OCI-M2 (cell line): Measurements from ENCODE around the gene ST3GAL2.

ENCODE experiments used
- DNase-seq: peaks from one replicate; lab custom pipeline; 2025; ENCODE audit not compliant: unreplicated experiment; lab: John Stamatoyannopoulos, UW

The ST3GAL2 gene

GRCh38 chr16:70438969-70439862, at the start of gene ST3GAL2:
ST3GAL2 (minus strand) TSS chr16:70439100; CDS start chr16:70398530, 40,570 bp downstream.
- peak; percentile 41 for DNase-seq

- no peak for DNase-seq
These were observed 46.0 kb upstream of the ST3GAL2 start for GRCh38 chr16:70484867-70485266.

DNA sequence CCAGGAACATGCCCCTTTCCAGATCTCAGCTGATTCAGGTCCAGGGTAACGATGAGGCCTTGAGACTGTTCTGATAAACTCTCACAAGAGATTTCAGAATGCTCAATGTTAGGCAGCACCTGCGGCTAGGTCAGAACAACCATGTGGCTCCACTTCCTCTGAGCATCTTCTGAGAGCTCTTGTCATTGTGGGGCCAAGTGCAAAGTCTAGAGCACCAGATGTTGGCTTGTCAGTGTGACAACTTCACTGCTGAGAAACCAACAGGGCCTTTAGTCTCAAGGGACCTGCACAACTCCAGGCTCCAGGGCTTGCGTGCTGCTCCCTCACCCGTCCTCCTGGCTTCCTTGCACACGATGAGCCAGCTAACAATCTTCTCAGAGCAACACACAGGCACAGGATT, 44.5 kb upstream of the ST3GAL2 start:
- no peak for DNase-seq

GRCh38 chr16:70482624-70483023, 43.7 kb upstream of the ST3GAL2 start:
- DNase-seq: no peak

DNA sequence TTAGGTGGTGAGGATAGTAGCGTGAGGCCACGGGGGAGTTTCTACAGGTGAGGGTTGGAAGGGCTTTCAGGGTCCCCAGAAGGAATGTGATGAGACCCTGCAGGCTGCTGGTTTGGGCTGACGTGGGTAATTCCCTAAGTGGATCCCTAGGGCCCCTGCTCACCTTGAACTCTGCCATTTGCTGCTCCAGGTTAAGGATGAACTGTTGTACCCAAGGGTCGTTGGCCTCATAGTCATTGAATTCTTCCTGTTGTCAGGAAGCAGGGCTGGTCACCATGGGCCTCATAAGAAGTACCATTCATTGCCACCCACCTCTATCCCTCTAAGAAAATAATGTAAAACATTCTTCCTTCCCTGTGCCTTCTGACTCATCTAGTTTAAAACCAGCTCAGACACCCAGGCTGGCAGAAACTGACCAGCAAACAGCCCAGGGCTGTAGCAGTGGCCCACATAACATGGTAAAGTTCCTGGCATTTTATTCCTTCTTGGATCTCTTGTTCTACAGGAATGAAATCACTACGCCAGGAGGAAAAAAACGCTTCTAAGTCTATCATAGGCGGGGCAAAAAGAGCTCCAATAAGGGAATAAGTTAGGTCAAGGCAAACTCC, 43.1 kb upstream of the ST3GAL2 start:
- no peak for DNase-seq

GRCh38 chr16:70480127-70481105, 41.5 kb upstream of the ST3GAL2 start:
- DNase-seq: no peak

DNA sequence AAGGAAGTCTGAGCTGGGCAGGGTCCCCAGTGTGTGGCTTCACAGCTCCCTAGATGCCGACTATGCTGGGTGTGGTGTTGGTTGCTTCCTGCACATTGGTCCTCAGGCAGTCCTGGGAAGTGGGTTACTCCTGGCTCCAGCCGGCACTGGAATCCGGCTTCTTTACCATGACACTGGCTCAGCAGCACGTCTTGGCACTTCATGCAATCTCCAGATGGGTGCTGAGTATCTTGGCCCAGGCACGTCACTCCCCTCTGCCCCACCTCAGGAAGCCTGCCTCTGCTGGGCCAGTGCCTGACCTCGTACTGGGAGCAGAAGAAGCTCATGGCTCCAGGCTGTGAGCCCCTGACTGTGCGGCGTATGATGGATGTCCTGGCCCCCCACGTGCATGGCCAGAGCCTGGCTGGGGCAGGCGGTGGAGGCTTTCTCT, 40.0 kb upstream of the ST3GAL2 start:
- DNase-seq: no peak

GRCh38 chr16:70478169-70478568, 39.3 kb upstream of the ST3GAL2 start:
- no peak for DNase-seq

DNA sequence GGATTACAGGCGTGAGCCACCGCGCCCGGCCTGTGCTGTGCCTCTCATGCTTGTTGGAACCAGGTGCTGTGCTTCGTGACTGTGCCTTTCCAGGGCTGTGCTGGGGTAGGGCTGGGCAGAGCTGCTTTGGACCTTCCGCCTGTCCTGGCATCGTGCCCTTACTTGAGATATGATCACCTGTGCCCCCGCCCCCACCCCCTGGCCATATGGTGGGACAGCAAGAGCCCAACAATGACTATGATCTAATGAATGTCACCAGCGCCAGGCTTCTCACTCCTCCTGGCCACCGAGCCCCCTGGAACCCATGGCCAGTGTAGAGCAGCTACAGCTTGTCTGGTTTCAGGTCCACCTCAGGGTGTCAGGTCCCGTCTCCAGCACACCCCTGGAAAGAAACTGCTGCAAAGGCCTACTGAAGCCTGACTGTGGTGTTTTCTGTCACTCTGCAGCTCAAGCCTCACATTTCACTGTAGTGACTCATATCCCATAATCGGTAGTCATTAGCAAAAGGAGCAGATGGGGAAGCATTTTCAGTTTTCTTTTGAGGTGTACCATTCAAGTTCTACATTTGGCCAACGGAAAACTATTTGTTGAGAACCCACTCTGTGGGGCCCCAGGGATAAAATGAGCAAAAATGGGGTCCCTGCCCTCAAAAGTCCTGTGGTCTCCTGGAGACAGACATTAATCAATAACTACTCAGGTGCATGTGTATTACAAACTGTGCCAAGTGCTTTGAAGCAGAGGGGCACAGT, 37.5 kb upstream of the ST3GAL2 start:
- no peak for DNase-seq

GRCh38 chr16:70475054-70475871, 36.4 kb upstream of the ST3GAL2 start:
- DNase-seq: no peak

DNA sequence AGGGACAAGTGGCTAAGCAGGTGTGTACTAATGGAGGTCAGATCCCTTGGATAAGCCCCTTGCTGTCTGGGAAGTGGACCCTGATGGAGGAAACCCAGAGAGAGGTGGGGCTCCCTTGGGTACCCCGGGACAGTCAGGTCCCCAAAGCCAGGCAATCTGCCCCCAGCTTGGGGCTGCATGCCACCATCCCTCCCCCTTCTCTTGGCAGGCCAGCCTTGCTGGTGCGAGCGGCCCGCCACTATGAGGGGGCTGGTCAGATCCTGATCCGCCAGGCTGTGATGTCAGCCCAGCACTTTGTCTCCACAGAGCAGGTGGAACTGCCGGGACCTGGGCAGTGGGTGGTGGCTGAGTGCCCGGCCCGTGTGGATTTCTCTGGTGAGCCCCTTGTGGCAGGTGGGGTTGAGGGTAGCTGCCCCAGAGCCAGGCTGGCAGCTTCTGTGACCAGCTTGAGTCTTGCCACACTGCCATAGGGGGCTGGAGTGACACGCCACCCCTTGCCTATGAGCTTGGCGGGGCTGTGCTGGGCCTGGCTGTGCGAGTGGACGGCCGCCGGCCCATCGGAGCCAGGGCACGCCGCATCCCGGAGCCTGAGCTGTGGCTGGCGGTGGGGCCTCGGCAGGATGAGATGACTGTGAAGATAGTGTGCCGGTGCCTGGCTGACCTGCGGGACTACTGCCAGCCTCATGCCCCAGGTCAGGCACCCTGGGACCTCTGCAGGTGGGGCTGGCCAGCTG, 35.6 kb upstream of the ST3GAL2 start:
- DNase-seq: no peak

DNA sequence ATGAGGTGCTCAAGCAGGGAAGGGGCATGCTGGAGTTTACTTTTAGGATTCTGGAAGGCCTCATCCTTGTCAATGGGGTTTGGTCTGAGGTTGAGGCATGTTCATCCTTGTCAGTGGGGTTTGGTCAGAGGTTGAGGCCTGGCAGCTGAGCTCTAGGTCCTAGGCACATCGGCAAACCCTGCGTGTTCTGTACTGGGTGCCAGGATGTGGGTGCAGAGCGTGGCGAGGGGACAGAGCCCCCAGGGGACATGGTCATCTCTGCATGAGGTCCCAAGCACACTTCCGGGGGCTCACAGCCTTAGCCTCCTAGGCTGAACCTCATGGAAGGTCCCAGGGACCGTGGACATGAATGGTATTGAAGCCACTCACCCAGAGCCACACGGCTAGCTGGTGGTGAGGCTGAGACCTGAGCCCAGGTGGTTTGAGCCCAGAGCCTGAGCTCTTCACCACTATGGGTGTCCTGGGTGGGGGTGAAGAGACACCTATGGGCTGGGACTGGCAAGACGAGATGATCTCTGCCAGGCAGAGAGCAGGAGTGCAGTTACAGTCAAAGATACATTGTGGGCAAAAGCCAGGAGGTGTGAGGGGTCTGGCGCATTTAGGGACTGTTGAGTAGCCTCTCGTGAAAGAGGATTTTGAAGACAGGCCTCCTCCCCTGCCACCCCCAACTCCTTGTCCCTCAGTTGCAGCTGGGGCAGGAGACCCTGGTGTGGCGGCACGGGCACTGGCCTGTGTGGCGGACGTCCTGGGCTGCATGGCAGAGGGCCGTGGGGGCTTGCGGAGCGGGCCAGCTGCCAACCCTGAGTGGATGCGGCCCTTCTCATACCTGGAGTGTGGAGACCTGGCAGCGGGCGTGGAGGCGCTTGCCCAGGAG, 34.8 kb upstream of the ST3GAL2 start:
- no peak for DNase-seq

GRCh38 chr16:70472786-70473433, 34.0 kb upstream of the ST3GAL2 start:
- DNase-seq: no peak

- no peak for DNase-seq
These were observed 32.0 kb upstream of the ST3GAL2 start for GRCh38 chr16:70470927-70471341.

DNA sequence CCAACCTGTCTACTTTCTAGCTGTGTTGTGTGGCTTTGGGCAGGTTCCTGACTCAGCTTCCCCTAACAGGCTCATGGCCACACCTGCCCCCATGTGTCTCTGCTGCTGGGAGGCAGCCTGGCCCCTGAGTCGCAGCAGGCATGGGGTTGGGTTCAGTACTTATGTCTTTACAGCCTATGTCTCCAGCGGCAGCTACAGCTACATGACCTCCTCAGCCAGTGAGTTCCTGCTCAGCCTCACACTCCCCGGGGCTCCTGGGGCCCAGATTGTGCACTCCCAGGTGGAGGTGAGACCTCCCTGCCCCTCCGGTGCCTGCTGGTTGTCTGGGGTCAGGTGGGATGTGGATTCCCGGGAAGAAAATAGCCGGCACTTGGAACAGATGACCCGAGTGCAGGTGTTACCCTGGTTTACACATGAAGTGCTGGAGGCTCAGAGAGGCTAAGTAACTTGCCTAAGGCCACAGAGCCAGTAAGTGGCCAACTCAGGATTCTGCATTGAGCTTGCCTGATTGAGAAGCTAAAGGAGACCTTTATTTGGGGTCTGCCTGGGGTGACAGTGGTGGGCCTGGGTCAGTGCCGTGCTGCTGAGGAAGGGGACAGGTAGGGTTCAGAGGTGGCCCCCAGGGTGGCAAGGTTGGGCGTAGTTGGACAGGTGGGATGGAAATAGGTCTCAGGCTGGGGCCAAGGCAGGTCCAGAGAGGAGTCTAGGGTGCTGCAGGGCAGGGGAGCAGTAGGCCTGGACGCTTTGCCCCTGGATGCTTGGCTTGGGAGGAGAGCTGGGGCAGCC, 31.4 kb upstream of the ST3GAL2 start:
- no peak for DNase-seq

- no peak for DNase-seq
These were observed 30.1 kb upstream of the ST3GAL2 start for GRCh38 chr16:70468776-70469525.
